K562 (cell line): ENCODE results near the gene UGT1A10. TPM values are rescaled to one million over a fixed set of nuclear protein-coding genes. Genes with fewer than 3 reads are reported as not detected.

Experiments used
- ATAC-seq: fragments of 200-7000 bp; cut with Tn5 transposase; 3 replicates; pipeline ENCODE4 v1.9.1; 2020; ENCODE audit warnings: moderate library complexity
- BruUV-seq: library from RNA; stranded (reverse); fragments of 400-500 nt; replicated peaks from 2 replicates; lab custom pipeline; 2021; lab: Mats Ljungman, UMichigan
- CTCF ChIA-PET: fragments of 300-600 bp; formaldehyde crosslinking; extraction: SDS; loops from one replicate; lab custom pipeline; 2021; ENCODE audit warnings: low intra/inter-chr PET ratio; lab: Yijun Ruan, JAX
- POLR2A ChIA-PET: fragments of 300-600, 350-650 bp; sonication (Branson Sonifier 250); formaldehyde crosslinking; extraction: SDS; loops from one replicate; lab custom pipeline; 2021; ENCODE audit warnings: antibody characterized with exemption, inconsistent platforms; lab: Yijun Ruan, JAX
- DNase-seq, 4 experiments: peaks; one replicate each; pipeline versions ENCODE4 v3.0.0 to v3.0.0-alpha.2; 2011 to 2018; ENCODE audit warnings: low spot score in 3 of 4, mixed read lengths in 3 of 4; ENCODE audit errors: extremely low read depth in 1 of 4
- FAIRE-seq: peaks from 2 replicates; lab custom pipeline; 2011; peaks lifted over from hg19 to GRCh38; lab: Jason Lieb, UNC
- H2AFZ ChIP-seq: 2 replicates; pipeline ENCODE4 v1.6.0; 2011; ENCODE audit warnings: low read depth, low read length, control low read depth, inconsistent platforms
- H3K27ac ChIP-seq: fragments of 200-600 bp; 3 replicates; pipeline ENCODE4 v1.8.0; 2011; ENCODE audit warnings: low read depth, mild to moderate bottlenecking, control low read depth, inconsistent platforms, low read length, moderate library complexity, mixed read lengths; ENCODE audit errors: extremely low read depth
- H3K27me3 ChIP-seq, 2 experiments: fragments of 300-600 bp in 1 of 2; 2 replicates in 1 of 2; 3 replicates in 1 of 2; pipeline versions ENCODE4 v1.6.0 to v1.8.0; 2011; ENCODE audit warnings: inconsistent platforms in 2 of 2, low read length in 2 of 2, mild to moderate bottlenecking in 1 of 2, mixed read lengths in 1 of 2, moderate library complexity in 1 of 2; ENCODE audit not compliant: control insufficient read depth in 2 of 2, insufficient read depth in 2 of 2
- H3K36me3 ChIP-seq: fragments of 300-600 bp; 3 replicates; pipeline ENCODE4 v1.8.0; 2011; ENCODE audit warnings: mild to moderate bottlenecking, low read length, inconsistent platforms; ENCODE audit not compliant: control insufficient read depth, insufficient read depth
- H3K4me1 ChIP-seq, 2 experiments: fragments of 200-600 bp in 1 of 2; replicated peaks in 1 of 2; 2 replicates in 1 of 2; 3 replicates in 1 of 2; pipeline versions ENCODE4 v1.5.1 to v1.8.0; 2011; ENCODE audit warnings: inconsistent platforms in 2 of 2, low read length in 2 of 2, mild to moderate bottlenecking in 1 of 2, mixed read lengths in 1 of 2, moderate library complexity in 1 of 2; ENCODE audit not compliant: control insufficient read depth in 2 of 2, insufficient read depth in 2 of 2
- H3K4me2 ChIP-seq: 2 replicates; pipeline ENCODE4 v1.6.1; 2011; ENCODE audit warnings: low read length, control low read depth, inconsistent platforms, mixed read lengths; ENCODE audit not compliant: insufficient read depth
- H3K4me3 ChIP-seq: fragments of 200-600 bp; sonication (generic), shearing (Covaris generic); 2 replicates; pipeline ENCODE4 v1.5.1; 2016; ENCODE audit warnings: control low read depth, inconsistent platforms
- H3K79me2 ChIP-seq: fragments of 200-600 bp; 3 replicates; pipeline ENCODE4 v1.8.0; 2011; ENCODE audit warnings: low read length, inconsistent platforms; ENCODE audit not compliant: control insufficient read depth, insufficient read depth
- H3K9ac ChIP-seq, 2 experiments: 2 replicates each; pipeline versions ENCODE4 v1.6.0 to v1.6.1; 2011; ENCODE audit warnings: low read depth in 2 of 2, low read length in 2 of 2, control low read depth in 1 of 2, inconsistent platforms in 1 of 2, mild to moderate bottlenecking in 1 of 2, mixed read lengths in 1 of 2; ENCODE audit not compliant: insufficient read depth in 1 of 2
- H3K9me1 ChIP-seq: one replicate; pipeline ENCODE4 v1.6.0; 2011; ENCODE audit warnings: inconsistent platforms, mild to moderate bottlenecking, low read length, moderate library complexity; ENCODE audit not compliant: control insufficient read depth, insufficient read depth
- H3K9me3 ChIP-seq: replicated peaks from 2 replicates; pipeline ENCODE4 v1.5.1; 2011; ENCODE audit warnings: low read depth, low read length, inconsistent platforms; ENCODE audit not compliant: control insufficient read depth, insufficient read depth
- H4K20me1 ChIP-seq: replicated peaks from 2 replicates; pipeline ENCODE4 v1.6.1; 2011; ENCODE audit warnings: low read length, inconsistent platforms, mixed read lengths; ENCODE audit not compliant: control insufficient read depth, insufficient read depth
- ADNP ChIP-seq: fragments of 200-800 bp; sonication (Bioruptor generic); IDR thresholded peaks from 2 replicates; pipeline ENCODE4 v1.6.1; 2016; ENCODE audit warnings: missing genetic modification characterization, missing compliant biosample characterization
- BDP1 ChIP-seq: IDR thresholded peaks from 3 replicates; pipeline ENCODE4 v1.6.1; 2011; ENCODE audit not compliant: insufficient read length, insufficient read depth
- JUND ChIP-seq, 2 experiments: IDR thresholded peaks; 2 replicates in 1 of 2; 3 replicates in 1 of 2; pipeline ENCODE4 v1.6.1; 2011; ENCODE audit warnings: borderline replicate concordance in 2 of 2, low read depth in 2 of 2, low read length in 2 of 2, improper control_type of control experiment in 1 of 2, missing biosample characterization in 1 of 2, missing genetic modification characterization in 1 of 2, missing genetic modification reagents in 1 of 2
- MCM3 ChIP-seq: fragments of 450-650 bp; IDR thresholded peaks from 2 replicates; pipeline ENCODE4 v1.6.1; 2016
- MTA2 ChIP-seq: fragments of 450-650 bp; IDR thresholded peaks from 2 replicates; pipeline ENCODE4 v1.6.1; 2016; ENCODE audit warnings: low read depth
- NCOR1 ChIP-seq: fragments of 450-650 bp; IDR thresholded peaks from 2 replicates; pipeline ENCODE4 v1.6.1; 2016; ENCODE audit warnings: mild to moderate bottlenecking, moderate library complexity
- PHF20 ChIP-seq: fragments of 450-650 bp; IDR thresholded peaks from 2 replicates; pipeline ENCODE4 v1.6.1; 2018; ENCODE audit not compliant: partially characterized antibody
- POLR2AphosphoS5 ChIP-seq: IDR thresholded peaks from 2 replicates; pipeline ENCODE4 v1.6.1; 2011; ENCODE audit warnings: mild to moderate bottlenecking, low read depth, low read length, moderate library complexity; ENCODE audit not compliant: control insufficient read depth, insufficient read depth
- POLR3G ChIP-seq: IDR thresholded peaks from 2 replicates; pipeline ENCODE4 v1.6.1; 2011; ENCODE audit not compliant: insufficient read length, insufficient replicate concordance; ENCODE audit errors: extremely low read depth
- U2AF1 ChIP-seq: fragments of 200-400 bp; formaldehyde crosslinking; optimal IDR thresholded peaks from 2 replicates; pipeline ENCODE3; 2017; ENCODE audit warnings: mild to moderate bottlenecking, low read depth, low read length, moderate library complexity
- ZBED1 ChIP-seq: IDR thresholded peaks from 2 replicates; pipeline ENCODE4 v1.6.1; 2014
- ZBTB43 ChIP-seq: sonication (generic); formaldehyde crosslinking; IDR thresholded peaks from 2 replicates; pipeline ENCODE4 v1.8.0; 2023; ENCODE audit warnings: mild to moderate bottlenecking, missing genetic modification reagents
- ZC3H8 ChIP-seq: fragments of 450-650 bp; IDR thresholded peaks from 2 replicates; pipeline ENCODE4 v1.6.1; 2017
- ZNF316 ChIP-seq: fragments of 450-650 bp; IDR thresholded peaks from 2 replicates; pipeline ENCODE4 v1.6.1; 2016
- ZNF384 ChIP-seq: IDR thresholded peaks from 2 replicates; pipeline ENCODE4 v1.6.1; 2012; ENCODE audit warnings: low read depth, low read length, improper control_type of control experiment
- ZNF41 ChIP-seq: fragments of 250-450 bp; sonication (Bioruptor Pico); conservative IDR thresholded peaks from 2 replicates; pipeline ENCODE4 v1.4.0; 2020; ENCODE audit warnings: mild to moderate bottlenecking
- ZNF717 ChIP-seq: fragments of 250-450 bp; sonication (Bioruptor Pico); IDR thresholded peaks from 2 replicates; pipeline ENCODE4 v1.5.0; 2021
- ZNF764 ChIP-seq: fragments of 250-450 bp; sonication (Bioruptor Pico); IDR thresholded peaks from 2 replicates; pipeline ENCODE4 v1.4.0; 2020; ENCODE audit warnings: low read depth, mild to moderate bottlenecking, moderate library complexity
- ZNF79 ChIP-seq: fragments of 250-450 bp; sonication (Bioruptor Pico); IDR thresholded peaks from 2 replicates; pipeline ENCODE4 v1.4.0; 2020; ENCODE audit warnings: low read depth, mild to moderate bottlenecking, moderate library complexity
- WGBS: fragments of 100-300 bp; shearing (Covaris generic); methylation state at CpG from one replicate; pipeline ENCODE4 v1.1.6; 2016; ENCODE audit warnings: low coverage, mixed read lengths; ENCODE audit not compliant: insufficient coverage; ENCODE audit errors: missing lambda C conversion rate; 5-methylcytosine and 5-hydroxymethylcytosine counted together
- in situ Hi-C: fragments of 300-500 bp; cut with MboI; formaldehyde crosslinking; loops from 4 replicates; pipeline ENCODE4 v1.15.0; 2018; ENCODE audit warnings: inconsistent platforms, mixed read lengths
- intact Hi-C: fragments of 100-400 bp; cut with micrococcal nuclease; formaldehyde crosslinking; loops from 2 replicates; pipeline ENCODE4 v1.14.2; 2022
- polyA plus RNA-seq, 8 experiments: library from polyadenylated mRNA; depleted of rRNA in 4 of 8; stranded (reverse) in 5 of 8; unstranded in 3 of 8; fragments of >200 nt; fragmentation: Nextera tagmentation in 2 of 8; fragmentation: Illumina TruSeq in 1 of 8; extraction: Ambion mirVana in 2 of 8; extraction: Trizol in 1 of 8; gene quantifications; 2 replicates each; pipeline versions ENCODE4 v1.2.1 to v1.2.3, GENCODE V29; 2011 to 2014; ENCODE audit warnings: inconsistent platforms in 1 of 8, missing spikeins in 1 of 8
- total RNA-seq, 7 experiments: library from RNA; depleted of rRNA in 6 of 7; stranded (reverse); fragments of >200 nt in 6 of 7; fragmentation: Illumina TruSeq in 2 of 7; extraction: Trizol in 2 of 7; gene quantifications; 2 replicates each; pipeline versions ENCODE4 v1.2.1 to v1.2.3, GENCODE V29; 2011 to 2021; ENCODE audit warnings: low replicate concordance in 1 of 7

UGT1A10 gene
- total and polyA plus RNA-seq, 9 of the 15 experiments (the other 6 are each of a cell fraction or from before 2014, with no cell fraction given): not detected

- no peak overlapping the region for H2AFZ ChIP-seq
- in situ Hi-C loops (no loop called here), intact Hi-C loops (loop anchor here (10.0 kb wide), 1 partner anchor 128 kb away; no protein-coding TSS in a partner anchor)
- H3K9ac ChIP-seq: no peak overlapping the region
- DNase-seq: no peak
- H3K4me1 ChIP-seq: 0 out of 5 replicates have a peak, but pooled peaks cover 0 to 3% of the 10 kb centered on the region in 2 experiments
- peaks cover 0 to 20% of the 10 kb centered on the region in 2 experiments; a peak in 2 of 5 replicates for H3K27me3 ChIP-seq
- no peak for TF ChIP-seq MCM3
- no peak for TF ChIP-seq ZC3H8
- no peak for TF ChIP-seq MTA2
- no peak for TF ChIP-seq U2AF1
- TF ChIP-seq ZBTB43 (CRISPR knock-in tag): no peak
- TF ChIP-seq ZNF764 (CRISPR knock-in tag): no peak
- TF ChIP-seq POLR3G: no peak
- no peak for TF ChIP-seq PHF20
- TF ChIP-seq ZNF384: no peak
- TF ChIP-seq ZBED1: no peak
- TF ChIP-seq NCOR1: no peak
- no peak for TF ChIP-seq ADNP
- TF ChIP-seq ZNF41 (CRISPR knock-in tag): no peak
- TF ChIP-seq ZNF316: no peak
- no peak for TF ChIP-seq ZNF717 (CRISPR knock-in tag)
- TF ChIP-seq POLR2AphosphoS5: no peak
- no peak for TF ChIP-seq BDP1
- TF ChIP-seq JUND (IDR thresholded peaks at IDR 0.05; ENCODE audit: borderline replicate concordance, low read depth, low read length): no peak
- no peak for TF ChIP-seq JUND (tag; IDR thresholded peaks at IDR 0.05; ENCODE audit: borderline replicate concordance, low read depth, low read length)
- TF ChIP-seq ZNF79: no peak
- H3K9me1 ChIP-seq: no peaks in the 10 kb centered on the region
- ChIA-PET CTCF (no interaction called here), POLR2A (no interaction called here)
- BruUV-seq: no TSS peak
- no peaks in the 10 kb centered on the region for H4K20me1 ChIP-seq
- FAIRE-seq: no peak
- no peak overlapping the region for H3K27ac ChIP-seq
- H3K9me3 ChIP-seq: no peaks in the 10 kb centered on the region
- H3K79me2 ChIP-seq: no peaks in the 10 kb centered on the region
- H3K4me2 ChIP-seq: no peak overlapping the region
- H3K4me3 ChIP-seq: no peak overlapping the region
- no peak for ATAC-seq
- H3K36me3 ChIP-seq: no peaks in the 10 kb centered on the region
- 2% methylated on average over 7 of the region's 7 CpGs for WGBS
Measured at GRCh38 chr2:233713262-233713615, 77.0 kb downstream of the UGT1A10 start.
